ENCODE measurements around the gene TRIM45. TPM values are rescaled to one million over a fixed set of nuclear protein-coding genes. Genes with fewer than 3 reads are reported as not detected.
A peak's percentile ranks its signal among the peaks of the same experiment; 100 is the strongest.
"Not testable (repeated sequence)": the region's sequence is repeated elsewhere in the genome, so short reads cannot be mapped to it uniquely, and the experiment has no call there.

Gene TRIM45
- total RNA-seq, 2 donors from 2014 or later = 3.1 to 3.9 TPM

GRCh38 chr1:117112047-117112717 lies 9.4 kb downstream of the TRIM45 start:
- DNase-seq (ENCODE audit: low spot score) = no peak
- intact Hi-C loops (cut with DNase I) = no loop called here

DNA sequence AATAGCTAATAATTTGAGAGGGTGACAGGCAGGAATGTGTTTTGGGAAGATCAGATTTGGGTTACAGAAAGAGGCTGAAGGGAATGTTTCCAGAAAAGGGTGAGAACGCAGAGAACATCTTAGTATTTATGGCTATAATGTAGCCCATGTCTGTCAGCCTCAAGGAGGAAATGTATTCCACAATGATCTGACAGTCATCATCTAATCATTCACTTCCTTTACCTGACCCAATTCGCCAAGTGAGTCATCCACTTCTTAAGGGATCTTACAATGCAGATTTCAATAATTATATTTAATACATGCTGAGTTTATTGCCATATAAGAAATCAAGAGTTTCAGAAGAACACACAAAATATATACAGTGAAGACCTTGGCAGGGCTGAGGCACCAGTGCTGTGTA lies 10.8 kb downstream of the TRIM45 start:
- intact Hi-C loops (cut with DNase I) = no loop called here
- DNase-seq (ENCODE audit: low spot score) = no peak

GRCh38 chr1:117107364-117107763 lies 14.2 kb downstream of the TRIM45 start:
- intact Hi-C loops (cut with DNase I) = no loop called here
- DNase-seq (ENCODE audit: low spot score) = no peak

- intact Hi-C loops (cut with DNase I) = no loop called here
- no peak for DNase-seq (ENCODE audit: low spot score)
These were observed 15.1 kb downstream of the TRIM45 start for GRCh38 chr1:117106478-117106877.

DNA sequence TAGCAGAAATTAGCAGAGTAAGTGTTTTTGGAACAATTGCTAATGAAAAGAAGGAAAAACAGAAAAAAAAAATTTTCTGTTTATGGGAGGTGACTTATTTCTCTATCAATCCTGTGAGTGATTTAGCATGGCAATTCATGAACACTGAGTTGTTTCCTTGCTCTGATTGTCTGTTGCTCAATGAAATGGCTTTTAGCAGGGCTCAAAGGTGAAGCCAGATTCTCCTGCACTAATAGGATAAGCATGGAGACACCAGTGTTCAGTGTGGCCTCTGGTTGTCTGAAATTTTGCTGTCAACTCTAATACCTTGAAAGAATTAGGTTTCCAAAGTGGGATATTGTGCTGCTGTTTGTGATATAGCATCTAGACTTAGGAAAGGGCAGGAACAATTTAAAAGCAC lies 15.8 kb downstream of the TRIM45 start:
- intact Hi-C loops (cut with DNase I) = no loop called here
- DNase-seq (ENCODE audit: low spot score) = no peak

- intact Hi-C loops (cut with DNase I) = no loop called here
- DNase-seq (ENCODE audit: low spot score) = no peak
These were observed 16.6 kb downstream of the TRIM45 start for GRCh38 chr1:117104986-117105385.

- DNase-seq (ENCODE audit: low spot score); intact Hi-C loops (cut with DNase I): not testable (repeated sequence)
These were observed 19.7 kb downstream of the TRIM45 start for GRCh38 chr1:117101858-117102257.

DNA sequence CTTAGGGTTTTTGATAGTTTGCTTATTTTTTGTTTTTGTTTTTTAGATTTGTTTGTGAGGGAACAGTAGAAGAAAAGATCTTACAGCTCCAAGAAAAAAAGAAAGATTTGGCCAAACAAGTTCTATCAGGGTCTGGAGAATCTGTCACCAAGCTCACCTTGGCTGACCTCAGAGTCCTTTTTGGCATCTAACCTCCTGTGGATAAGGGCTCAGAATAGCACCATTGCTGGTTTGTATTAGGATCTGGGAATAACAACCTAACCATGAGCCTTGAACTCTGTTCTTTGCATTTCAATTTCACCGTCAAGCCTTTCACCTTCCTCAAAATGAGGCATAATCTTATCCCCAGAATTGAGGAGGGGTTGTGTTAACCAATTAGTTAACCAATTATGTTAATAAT lies 20.2 kb downstream of the TRIM45 start:
- intact Hi-C loops (cut with DNase I) = no loop called here
- no peak for DNase-seq (ENCODE audit: low spot score)

DNA sequence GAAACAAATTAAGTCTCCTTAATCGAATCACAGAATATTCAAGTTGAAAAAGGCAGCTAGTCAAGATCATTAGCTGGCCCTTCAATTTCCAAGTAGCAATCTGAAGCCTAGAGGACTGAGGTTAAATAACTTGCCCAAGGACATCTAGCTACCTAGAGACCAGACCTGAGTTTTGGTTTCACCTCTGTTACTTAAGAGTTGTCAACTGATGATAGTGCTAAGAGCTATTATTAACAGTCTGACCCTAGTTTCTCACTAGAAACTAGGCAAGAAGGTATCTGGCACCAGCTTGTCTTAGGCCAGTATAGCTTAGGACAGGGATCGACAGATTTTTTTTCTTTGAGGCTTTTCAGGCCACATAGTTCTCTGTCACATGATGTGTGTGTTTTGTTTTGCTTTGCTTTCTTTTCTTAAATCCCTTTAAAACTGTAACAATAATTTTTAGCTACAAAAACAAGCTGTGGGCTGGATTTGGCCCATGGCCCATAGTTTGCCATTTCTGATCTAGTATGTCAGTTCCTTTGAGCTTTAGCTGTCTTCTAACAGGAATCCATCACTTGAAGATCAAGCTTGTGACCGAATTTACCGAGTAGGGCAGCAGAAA lies 23.2 kb downstream of the TRIM45 start:
- DNase-seq (ENCODE audit: low spot score) = no peak
- intact Hi-C loops (cut with DNase I) = no loop called here

DNA sequence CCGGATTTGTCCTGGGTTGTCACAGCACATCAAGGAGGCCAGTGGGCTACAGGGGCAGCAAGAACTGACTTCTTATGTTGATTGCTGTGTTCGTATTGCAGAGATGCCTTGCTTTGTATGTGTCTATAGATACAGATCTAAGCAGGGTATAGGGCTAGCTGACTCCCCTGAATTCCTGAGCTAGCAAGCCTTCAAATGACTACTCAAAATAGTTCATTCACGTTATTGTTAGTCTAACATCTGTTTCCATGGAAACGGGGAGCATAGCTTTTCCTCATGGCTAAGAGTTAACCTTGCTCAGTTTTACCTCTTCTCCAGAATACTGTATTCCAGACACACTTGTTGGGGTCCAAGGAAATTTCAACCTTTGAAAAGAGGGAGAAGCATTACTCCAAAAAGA lies 24.1 kb downstream of the TRIM45 start:
- no peak for DNase-seq (ENCODE audit: low spot score)
- intact Hi-C loops (cut with DNase I) = no loop called here

DNA sequence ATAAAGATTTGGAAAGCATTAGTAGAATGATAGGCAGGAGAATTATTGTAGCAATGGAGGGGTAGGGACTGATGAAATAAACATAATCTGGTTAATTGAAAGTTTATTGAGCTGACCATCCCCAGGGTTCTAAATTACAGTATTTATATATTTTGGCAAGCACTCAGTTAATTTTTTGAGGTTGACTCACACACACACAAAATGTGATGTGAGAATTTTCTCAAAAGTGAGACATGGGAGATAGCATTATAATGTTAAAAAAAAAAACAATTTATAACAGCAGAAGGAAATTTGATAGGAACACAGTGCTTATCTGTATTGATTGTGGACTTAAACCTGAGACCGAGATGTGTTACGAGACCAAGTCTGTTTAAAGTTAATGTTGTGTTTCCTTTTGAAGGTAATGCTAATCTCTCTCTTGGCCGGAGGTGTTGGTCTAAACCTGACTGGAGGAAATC lies 24.6 kb downstream of the TRIM45 start:
- no peak for DNase-seq (ENCODE audit: low spot score)
- intact Hi-C loops (cut with DNase I) = no loop called here

DNA sequence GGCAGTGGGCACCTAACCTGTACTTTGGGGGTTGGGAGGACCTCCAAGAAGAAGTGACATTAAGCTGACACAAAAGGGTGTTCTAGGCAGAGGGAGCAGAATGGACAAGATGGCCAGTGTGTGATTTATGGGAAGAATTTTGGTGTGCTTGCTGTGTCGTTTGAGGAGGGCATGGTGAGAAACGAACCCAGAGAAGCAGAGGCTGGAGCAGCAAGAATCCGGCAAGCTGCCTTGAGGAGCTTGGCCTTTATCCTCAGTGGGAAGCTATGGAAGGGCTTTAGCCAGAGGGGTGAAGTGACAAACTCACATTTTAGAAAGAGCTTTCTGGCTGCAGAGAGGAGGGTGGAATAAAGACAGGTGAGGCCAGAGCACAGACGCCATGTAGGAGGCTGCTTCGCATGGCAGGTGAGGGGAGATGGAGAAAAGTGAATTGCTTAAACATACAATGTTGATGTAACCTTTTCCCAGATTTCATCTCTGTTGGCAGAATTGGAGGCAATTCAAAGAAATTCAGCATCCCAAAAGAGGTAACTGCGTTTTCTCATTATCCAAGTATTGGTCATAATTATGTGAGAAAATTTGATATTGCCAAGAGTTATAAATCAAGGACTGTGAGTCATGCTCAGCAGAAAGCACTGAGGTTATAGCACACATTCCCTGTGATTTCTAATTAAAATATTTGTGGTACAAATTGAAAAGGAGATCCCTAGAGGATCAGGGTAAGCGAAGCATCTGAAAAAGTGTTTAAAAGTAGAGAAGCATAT lies 26.5 kb downstream of the TRIM45 start:
- intact Hi-C loops (cut with DNase I) = no loop called here
- no peak for DNase-seq (ENCODE audit: low spot score)

DNA sequence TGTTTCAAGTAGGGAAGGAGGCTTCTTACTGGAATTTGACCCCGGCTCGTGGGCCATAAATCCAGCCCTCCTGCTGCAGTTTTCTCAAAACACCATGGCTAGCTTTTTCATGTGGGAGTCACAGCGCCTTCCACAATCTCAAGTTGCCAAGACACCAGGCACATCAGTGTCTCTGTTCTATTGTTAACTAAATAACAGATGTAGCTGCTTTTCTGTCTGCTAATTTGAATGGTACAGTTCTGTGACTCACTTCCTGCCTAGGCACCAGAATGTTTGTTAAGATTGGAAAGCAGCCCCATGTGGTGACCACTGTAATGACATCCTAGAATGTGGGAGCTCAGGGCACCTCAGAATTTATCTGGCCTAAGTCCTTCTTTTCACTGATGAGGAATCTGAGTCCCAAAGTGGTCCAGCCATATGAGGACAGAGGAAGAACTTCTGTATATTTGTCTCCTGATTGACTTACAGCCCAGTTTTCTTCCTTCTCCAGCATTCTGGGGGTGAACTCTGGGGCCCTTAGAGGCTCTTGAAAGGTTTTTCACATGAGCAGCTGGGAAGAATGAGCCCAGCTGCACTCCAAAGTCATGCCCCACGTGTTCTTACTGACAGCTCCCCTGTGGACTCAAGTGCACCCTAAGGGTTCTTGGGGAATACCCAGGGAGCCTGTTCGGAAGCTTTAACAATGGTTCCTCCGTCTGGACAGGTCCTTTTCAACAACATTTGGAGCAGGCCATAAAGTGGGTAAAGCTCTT lies 27.5 kb downstream of the TRIM45 start:
- intact Hi-C loops (cut with DNase I) = no loop called here
- no peak for DNase-seq (ENCODE audit: low spot score)

DNA sequence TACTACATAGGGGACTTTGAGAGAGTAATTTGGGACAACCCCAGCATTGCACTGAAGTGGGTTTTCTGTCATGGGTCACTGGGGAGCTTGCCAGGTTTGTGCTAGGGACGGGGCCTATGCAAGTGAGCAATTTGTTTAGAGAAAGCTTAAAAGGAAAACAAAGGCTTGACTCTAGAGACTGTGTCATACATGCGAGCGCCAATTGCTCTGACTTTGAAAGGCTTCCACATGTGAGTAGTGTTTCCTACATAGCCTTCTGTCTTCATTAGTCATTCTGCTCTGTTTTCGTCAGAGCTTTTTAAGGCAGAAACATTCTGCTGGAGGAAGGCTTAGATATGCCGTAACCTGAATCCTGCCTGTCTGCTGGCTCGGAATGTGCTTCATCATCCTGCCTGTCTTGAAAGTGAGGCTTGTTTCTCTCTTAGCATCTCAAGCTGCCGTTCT lies 28.4 kb downstream of the TRIM45 start:
- intact Hi-C loops (cut with DNase I) = no loop called here
- DNase-seq (ENCODE audit: low spot score) = peak; percentile 80

GRCh38 chr1:117092594-117092993 lies 29.0 kb downstream of the TRIM45 start:
- no peak for DNase-seq (ENCODE audit: low spot score)
- intact Hi-C loops (cut with DNase I) = no loop called here

- intact Hi-C loops (cut with DNase I) = no loop called here
- DNase-seq (ENCODE audit: low spot score) = no peak
These were observed 31.6 kb downstream of the TRIM45 start for GRCh38 chr1:117089996-117090395.

DNA sequence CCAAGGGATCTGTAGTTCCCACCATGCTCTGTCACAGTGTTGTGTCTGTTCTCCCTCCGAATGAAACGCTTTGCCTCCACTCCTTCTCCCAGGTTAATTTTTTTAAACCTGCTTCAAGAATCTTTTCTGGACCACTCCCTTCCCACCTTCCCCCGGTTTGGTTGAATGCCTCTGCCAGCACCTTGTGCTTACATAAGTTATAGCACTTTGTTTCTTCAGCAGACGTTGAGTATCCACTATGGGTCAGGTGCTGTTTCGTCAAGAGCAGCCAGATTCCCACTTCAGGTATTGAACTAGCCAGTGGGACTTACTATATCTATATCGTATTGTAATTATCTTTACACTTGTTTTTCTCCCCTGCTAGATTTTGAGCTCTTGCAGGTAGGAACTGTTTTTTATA lies 33.9 kb downstream of the TRIM45 start:
- intact Hi-C loops (cut with DNase I) = no loop called here
- no peak for DNase-seq (ENCODE audit: low spot score)

DNA sequence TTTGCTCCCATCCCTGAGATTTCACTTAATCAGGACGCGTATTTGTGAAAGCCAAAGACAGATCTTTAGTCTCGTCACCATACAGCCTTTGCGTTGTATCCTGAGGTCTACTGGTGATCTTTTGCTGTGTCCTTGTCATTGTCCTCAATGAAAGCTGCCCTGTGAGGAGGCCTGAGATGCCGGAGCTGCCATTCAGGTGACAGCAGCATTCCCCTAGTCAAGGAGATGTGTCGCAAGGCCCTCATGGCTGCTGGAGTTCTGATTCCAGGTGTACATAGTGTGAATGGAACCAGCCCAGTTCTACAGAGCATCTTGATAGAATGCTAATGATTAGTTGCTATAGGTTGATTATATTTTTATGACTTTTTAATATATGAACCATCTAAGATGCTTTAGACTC lies 37.3 kb downstream of the TRIM45 start:
- intact Hi-C loops (cut with DNase I) = no loop called here
- no peak for DNase-seq (ENCODE audit: low spot score)

DNA sequence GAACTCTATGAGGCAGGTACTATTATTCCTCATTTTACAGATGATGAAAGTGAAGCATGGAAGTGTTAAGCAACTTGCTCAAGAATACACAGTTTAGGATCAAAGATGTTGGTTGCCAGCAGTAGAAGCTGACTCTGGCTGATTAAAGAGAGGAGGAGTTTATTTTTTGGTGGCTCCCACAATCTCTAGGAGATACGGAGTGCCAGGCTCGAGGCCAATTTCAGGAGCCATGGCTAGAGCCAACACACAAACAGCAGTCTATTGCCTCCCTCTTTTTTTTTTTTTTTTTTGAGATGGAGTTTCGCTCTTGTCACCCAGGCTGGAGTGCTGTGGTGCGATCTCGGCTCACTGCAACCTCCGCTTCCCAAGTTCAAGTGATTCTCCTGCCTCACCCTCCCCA lies 41.8 kb downstream of the TRIM45 start:
- intact Hi-C loops (cut with DNase I) = no loop called here
- no peak for DNase-seq (ENCODE audit: low spot score)

GRCh38 chr1:117077267-117077666 lies 44.3 kb downstream of the TRIM45 start:
- no peak for DNase-seq (ENCODE audit: low spot score)
- intact Hi-C loops (cut with DNase I) = no loop called here

Measured in posterior vena cava (tissue), 2 donors.